IPS DF 6.9 (cell line): ENCODE measurements around the gene PIGL.

Source experiments
- DNase-seq: peaks from one replicate; pipeline ENCODE4 v3.0.0-alpha.2; 2013; ENCODE audit warnings: low read depth, low spot score
- H3K27ac ChIP-seq: one replicate; pipeline ENCODE4 v1.5.1; 2013; ENCODE audit warnings: low read length, control low read depth
- H3K27me3 ChIP-seq: 2 replicates; pipeline ENCODE4 v1.6.1; 2013; ENCODE audit warnings: mild to moderate bottlenecking, low read length; ENCODE audit not compliant: control insufficient read depth, insufficient read depth
- H3K36me3 ChIP-seq: 2 replicates; pipeline ENCODE4 v1.6.1; 2013; ENCODE audit warnings: low read length; ENCODE audit not compliant: control insufficient read depth, insufficient read depth
- H3K4me1 ChIP-seq: 2 replicates; pipeline ENCODE4 v1.6.1; 2013; ENCODE audit warnings: low read length; ENCODE audit not compliant: control insufficient read depth, insufficient read depth
- H3K4me3 ChIP-seq: 2 replicates; pipeline ENCODE4 v1.5.1; 2013; ENCODE audit warnings: mild to moderate bottlenecking, low read length
- H3K9me3 ChIP-seq: 2 replicates; pipeline ENCODE4 v1.6.1; 2013; ENCODE audit warnings: low read length, inconsistent platforms; ENCODE audit not compliant: control insufficient read depth, insufficient read depth
- WGBS: extraction: QIAGEN DNeasy Blood & Tissue Kit; methylation state at CpG from one replicate; pipeline ENCODE4 v1.1.7; 2013; ENCODE audit warnings: mixed read lengths, missing lambda C conversion rate; ENCODE audit not compliant: insufficient read length, insufficient coverage; 5-methylcytosine and 5-hydroxymethylcytosine counted together

Gene PIGL

DNA sequence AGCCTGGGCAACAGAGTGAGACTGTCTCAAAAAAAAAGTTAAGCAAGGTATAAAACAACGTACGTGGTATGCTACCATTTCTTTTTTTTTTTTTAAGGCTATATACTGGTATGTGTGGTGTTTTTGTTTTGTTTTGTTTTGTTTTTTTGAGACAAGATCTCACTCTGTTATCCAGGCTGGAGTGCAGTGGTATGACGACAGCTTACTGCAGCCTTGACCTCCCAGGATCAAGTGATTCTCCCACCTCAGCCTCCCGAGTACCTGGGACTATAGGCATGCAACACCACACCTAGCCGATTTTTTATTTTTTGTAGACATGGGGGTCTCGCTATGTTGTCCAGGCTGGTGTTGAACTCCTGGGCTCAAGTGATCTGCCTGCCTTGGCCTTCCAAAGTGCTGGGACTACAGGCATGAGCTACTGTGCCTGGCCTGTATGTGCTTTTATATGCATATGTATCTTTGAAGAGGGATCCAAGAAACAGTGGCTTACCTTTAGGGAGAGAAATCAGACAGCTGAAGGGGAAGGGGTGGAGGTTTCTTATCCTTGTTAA lies 129.8 kb downstream of the PIGL start:
- no peaks in the 10 kb centered on the region for H3K27me3 ChIP-seq
- peaks cover 16% of the 10 kb centered on the region for H3K36me3 ChIP-seq
- no peak overlapping the region for H3K27ac ChIP-seq
- no peak for DNase-seq
- H3K9me3 ChIP-seq, result no peaks in the 10 kb centered on the region
- H3K4me1 ChIP-seq, result no peaks in the 10 kb centered on the region
- no CpG with 5 or more reads among the region's 6 CpGs for WGBS
- H3K4me3 ChIP-seq, result no peak overlapping the region

DNA sequence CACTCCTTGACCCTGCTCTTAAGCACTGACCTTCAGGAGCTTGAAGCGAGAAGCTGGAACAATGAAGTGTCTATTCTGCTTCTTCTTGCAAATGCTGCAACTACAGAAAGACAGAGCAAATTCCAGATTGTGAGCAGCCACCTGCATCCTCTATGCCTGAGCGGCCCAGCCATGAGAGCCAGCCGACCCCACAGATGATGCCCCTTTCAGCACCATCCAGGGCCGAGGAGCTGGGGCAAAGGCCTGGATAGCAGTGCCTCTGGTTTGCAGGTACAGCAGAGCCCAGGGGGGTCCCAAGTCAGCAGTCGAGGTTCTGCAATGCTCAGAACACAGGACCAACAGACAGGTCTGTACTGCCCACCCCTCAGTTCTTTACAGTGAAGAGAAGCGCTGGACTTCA lies 131.6 kb downstream of the PIGL start:
- Histone ChIP-seq H3K4me1 (no peaks in the 10 kb centered on the region), H3K27ac (no peak overlapping the region)
- WGBS, result no CpG with 5 or more reads among the region's 6 CpGs

DNA sequence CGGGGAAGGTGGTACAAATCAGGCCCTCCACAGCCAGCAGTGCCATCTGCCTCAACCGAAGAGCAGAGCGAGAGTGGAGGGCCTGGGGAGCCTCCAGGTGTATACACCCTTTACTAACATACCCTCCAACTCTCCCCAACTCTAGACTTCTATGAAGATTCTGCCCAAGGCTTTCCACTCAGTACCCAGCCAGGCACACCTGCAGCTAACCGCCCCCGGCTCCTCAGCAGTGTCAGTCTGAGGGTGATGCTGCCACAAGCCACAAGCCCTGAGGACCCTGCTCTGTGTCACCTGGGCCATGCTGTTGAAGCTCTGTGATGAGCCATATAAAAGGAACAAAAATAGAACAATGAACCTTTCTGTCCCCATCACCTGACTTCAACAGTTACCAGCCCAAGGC lies 132.4 kb downstream of the PIGL start:
- no peaks in the 10 kb centered on the region for H3K4me1 ChIP-seq
- H3K27ac ChIP-seq, result no peak overlapping the region
- peaks cover 10% of the 10 kb centered on the region for H3K36me3 ChIP-seq
- H3K9me3 ChIP-seq, result no peaks in the 10 kb centered on the region
- no peaks in the 10 kb centered on the region for H3K27me3 ChIP-seq
- H3K4me3 ChIP-seq, result no peak overlapping the region
- DNase-seq, result no peak
- no CpG with 5 or more reads among the region's 5 CpGs for WGBS

More for the DNA sequence above, 131.6 kb downstream of the PIGL start:
- no peak overlapping the region for H3K4me3 ChIP-seq
- H3K9me3 ChIP-seq, result no peaks in the 10 kb centered on the region
- no peak for DNase-seq
- peaks cover 10% of the 10 kb centered on the region for H3K36me3 ChIP-seq
- H3K27me3 ChIP-seq, result no peaks in the 10 kb centered on the region

GRCh38 chr17:16351831-16352230 lies 134.8 kb downstream of the PIGL start:
- DNase-seq, result no peak
- no CpG with 5 or more reads among the region's 10 CpGs for WGBS
- no peaks in the 10 kb centered on the region for H3K9me3 ChIP-seq
- no peak overlapping the region for H3K27ac ChIP-seq
- peak overlapping the region; percentile 93; the same call in 1 of the 2 replicates for H3K4me3 ChIP-seq
- H3K36me3 ChIP-seq, result peaks cover 10% of the 10 kb centered on the region
- no peaks in the 10 kb centered on the region for H3K27me3 ChIP-seq
- H3K4me1 ChIP-seq, result no peaks in the 10 kb centered on the region

- Histone ChIP-seq H3K4me1 (no peaks in the 10 kb centered on the region), H3K27me3 (no peaks in the 10 kb centered on the region), H3K4me3 (peak overlapping the region; percentile 93; the same call in 1 of the 2 replicates), H3K9me3 (no peaks in the 10 kb centered on the region), H3K27ac (no peak overlapping the region), H3K36me3 (peaks cover 10% of the 10 kb centered on the region)
- WGBS, result no CpG with 5 or more reads among the region's 25 CpGs
- DNase-seq, result no peak
Observed at GRCh38 chr17:16352303-16352666, 135.3 kb downstream of the PIGL start.

DNA sequence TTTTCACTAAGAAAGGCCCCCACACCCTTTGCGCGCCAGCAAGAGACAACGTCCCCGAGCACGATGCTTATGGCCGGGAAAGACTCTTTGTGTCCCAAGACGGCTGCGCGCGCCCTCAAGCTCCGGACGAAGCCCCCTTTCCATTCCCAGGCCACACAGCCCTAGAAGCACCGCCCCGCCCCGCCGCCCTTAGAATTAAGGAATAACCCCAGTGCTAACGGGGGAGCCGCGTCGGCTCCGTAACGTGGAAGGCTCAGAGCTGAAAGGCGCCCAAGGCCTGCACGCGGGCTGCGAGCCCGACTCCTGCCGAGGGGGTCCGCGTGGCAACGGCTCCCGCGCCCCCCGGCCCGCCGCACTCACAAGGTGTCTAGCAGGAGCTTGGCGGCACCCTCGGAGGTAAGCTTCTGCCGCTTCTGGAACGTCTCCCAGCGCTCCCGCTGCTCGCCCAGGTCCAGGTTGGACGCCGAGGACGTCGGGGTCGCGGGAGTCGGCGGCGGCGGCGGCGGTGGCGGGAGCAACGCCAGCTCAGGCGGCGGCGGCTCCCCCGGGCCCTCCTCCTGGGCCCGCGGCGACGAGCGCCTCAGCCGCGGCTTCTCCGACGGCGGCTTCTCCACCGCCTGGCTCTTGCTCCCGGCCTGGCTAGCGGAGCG lies 135.8 kb downstream of the PIGL start:
- H3K27ac ChIP-seq, result no peak overlapping the region
- H3K9me3 ChIP-seq, result no peaks in the 10 kb centered on the region
- no peaks in the 10 kb centered on the region for H3K4me1 ChIP-seq
- H3K36me3 ChIP-seq, result peaks cover 10% of the 10 kb centered on the region
- H3K27me3 ChIP-seq, result no peaks in the 10 kb centered on the region
- no CpG with 5 or more reads among the region's 75 CpGs for WGBS
- peak overlapping the region; percentile 93 for H3K4me3 ChIP-seq
- DNase-seq, result no peak

DNA sequence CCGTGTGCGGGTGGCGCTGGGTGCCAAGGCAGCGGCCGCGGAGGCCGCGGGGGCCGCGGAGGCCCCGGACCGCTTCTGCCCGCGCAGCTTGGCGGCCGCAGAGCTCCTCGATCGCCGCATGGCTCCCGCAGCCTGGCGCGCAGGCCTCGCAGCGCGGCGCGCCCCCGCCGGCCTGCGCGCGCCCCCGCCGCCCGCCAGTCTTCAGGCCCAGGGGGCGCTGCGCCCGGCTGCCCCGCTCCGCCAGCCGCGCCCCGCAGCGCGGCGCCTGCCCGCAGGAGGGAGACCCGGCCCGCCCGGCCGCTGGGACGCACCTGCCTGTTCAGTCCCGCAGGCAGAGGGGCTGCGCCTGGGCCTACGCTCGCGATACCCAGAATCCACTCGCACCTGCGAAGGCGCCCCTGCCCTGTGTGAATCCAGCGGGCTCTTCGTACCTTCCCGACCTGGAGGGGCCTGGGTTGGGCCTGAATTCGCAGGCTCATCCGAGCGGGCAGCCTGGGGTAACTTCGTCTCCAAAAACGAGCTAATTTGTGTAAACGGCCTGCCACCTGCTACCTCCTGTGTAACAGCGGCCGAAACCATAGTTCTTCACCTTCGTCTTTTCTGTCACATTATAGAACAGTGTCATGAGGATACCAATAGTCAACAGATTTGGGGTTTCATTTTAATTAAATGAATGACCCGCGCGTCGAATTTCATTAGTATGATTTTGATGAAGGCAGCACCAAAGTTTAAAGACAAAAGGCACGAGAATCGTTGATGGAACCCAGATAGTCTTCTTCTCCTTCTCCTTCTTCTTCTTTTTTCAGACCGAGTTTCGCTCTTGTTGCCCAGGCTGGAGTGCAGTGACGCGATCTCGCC lies 136.5 kb downstream of the PIGL start, which contains the start of gene CENPV:
CENPV (minus strand) TSS at position 153 of the 858 bp plus-strand sequence; CDS start at position 120, 33 bp downstream.
- Histone ChIP-seq H3K4me1 (no peaks in the 10 kb centered on the region), H3K27ac (no peak within 1 kb of the TSS), H3K4me3 (peak within 1 kb of the TSS; percentile 93), H3K9me3 (no peaks in the 10 kb centered on the region), H3K27me3 (no peaks in the 10 kb centered on the region), H3K36me3 (peaks cover 8% of the 10 kb centered on the region)
- no CpG with 5 or more reads among the region's 83 CpGs for WGBS
- DNase-seq, result no peak

- H3K9me3 ChIP-seq, result no peaks in the 10 kb centered on the region
- no CpG with 5 or more reads among the region's 14 CpGs for WGBS
- DNase-seq, result no peak
Observed at GRCh38 chr17:16354585-16354984, 137.6 kb downstream of the PIGL start.

GRCh38 chr17:16358394-16358793 lies 141.4 kb downstream of the PIGL start:
- Histone ChIP-seq H3K4me1 (no peaks in the 10 kb centered on the region), H3K9me3 (no peaks in the 10 kb centered on the region), H3K27me3 (no peaks in the 10 kb centered on the region), H3K4me3 (no peak overlapping the region), H3K27ac (no peak overlapping the region), H3K36me3 (no peaks in the 10 kb centered on the region)
- no peak for DNase-seq

More at GRCh38 chr17:16354585-16354984, 137.6 kb downstream of the PIGL start:
- H3K4me1 ChIP-seq, result no peaks in the 10 kb centered on the region
- no peak overlapping the region for H3K4me3 ChIP-seq
- no peaks in the 10 kb centered on the region for H3K27me3 ChIP-seq
- no peak overlapping the region for H3K27ac ChIP-seq
- H3K36me3 ChIP-seq, result no peaks in the 10 kb centered on the region

DNA sequence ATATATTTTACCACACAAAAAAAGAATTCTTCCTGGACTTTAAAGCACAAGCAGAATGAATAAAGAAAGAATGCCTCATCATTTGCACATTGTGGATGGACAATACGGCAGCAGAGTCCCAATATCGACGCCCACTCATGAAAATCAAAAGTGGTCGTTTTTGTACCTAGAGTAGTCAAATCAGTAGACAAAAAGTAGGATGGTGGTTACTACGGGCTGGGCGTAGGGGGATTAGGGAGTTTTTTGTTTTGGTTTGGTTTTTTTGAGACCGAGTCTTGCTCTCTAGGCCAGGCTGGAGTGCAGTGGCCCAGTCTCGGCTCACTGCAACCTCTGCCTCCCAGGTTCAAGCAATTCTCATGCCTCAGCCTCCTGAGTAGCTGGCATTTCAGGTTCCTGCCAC lies 144.9 kb downstream of the PIGL start:
- Histone ChIP-seq H3K9me3 (no peaks in the 10 kb centered on the region), H3K4me3 (no peak overlapping the region), H3K27me3 (no peaks in the 10 kb centered on the region), H3K27ac (no peak overlapping the region), H3K36me3 (no peaks in the 10 kb centered on the region), H3K4me1 (no peaks in the 10 kb centered on the region)
- WGBS, result no CpG with 5 or more reads among the region's 8 CpGs
- DNase-seq, result no peak
